GM21526 (cell line): ENCODE results near the gene ZNF521.

ENCODE experiments used
- ATAC-seq: cut with Tn5 transposase; IDR thresholded peaks from one replicate; pipeline ENCODE4 v1.9.1; 2021; ENCODE audit warnings: moderate library complexity; ENCODE audit not compliant: unreplicated experiment, low FRiP score

Gene ZNF521

DNA sequence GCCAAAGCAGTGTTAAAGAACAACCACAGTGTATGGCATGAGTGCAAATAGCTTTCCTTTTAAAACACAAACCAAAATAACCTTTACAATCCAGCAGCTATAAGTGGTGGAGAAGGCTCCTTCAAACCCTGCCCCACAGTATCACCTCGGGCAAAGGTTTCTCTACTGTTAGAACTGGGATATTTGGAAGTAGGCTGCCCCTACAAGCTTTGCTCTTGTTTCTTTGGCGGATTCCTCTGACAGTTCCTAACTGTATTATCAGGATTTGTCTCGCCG lies 214.8 kb downstream of the ZNF521 start:
- no peak for ATAC-seq

DNA sequence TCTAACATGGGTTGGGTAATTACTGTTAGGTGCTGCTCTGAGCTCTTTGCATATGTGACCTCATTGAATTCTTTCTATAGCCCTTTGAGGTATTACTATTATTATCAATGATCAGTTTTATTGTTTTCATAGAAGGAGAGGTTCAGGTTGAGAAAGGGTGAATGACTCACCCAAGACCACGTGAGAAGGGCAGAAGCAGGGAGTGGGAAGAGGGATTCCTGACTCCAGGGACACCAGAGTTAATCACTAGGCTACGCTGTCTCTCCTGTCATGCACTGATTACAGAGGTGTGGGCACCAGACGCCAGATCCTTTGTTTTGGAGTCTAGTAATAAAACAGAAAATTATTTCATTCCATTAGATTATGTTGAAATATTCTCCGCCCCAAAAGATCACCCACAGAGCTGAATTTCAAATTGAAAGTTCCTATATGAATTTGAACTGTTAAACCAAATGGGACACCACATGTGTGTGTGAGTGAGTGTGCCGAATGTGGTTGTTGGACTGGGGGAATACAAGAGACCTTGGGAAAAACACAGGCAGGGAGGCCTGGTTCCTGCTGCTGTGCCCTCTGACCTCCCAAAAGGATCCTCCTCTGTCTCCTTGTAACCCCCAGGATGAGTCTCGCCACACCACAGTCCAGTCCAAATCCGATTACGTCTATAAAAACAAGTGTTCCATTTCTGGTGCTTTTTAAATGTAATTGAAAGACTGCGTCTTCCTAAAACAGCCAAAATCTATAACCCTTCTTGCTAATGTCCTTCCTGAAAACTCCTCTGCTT lies 215.4 kb downstream of the ZNF521 start:
- ATAC-seq = no peak

DNA sequence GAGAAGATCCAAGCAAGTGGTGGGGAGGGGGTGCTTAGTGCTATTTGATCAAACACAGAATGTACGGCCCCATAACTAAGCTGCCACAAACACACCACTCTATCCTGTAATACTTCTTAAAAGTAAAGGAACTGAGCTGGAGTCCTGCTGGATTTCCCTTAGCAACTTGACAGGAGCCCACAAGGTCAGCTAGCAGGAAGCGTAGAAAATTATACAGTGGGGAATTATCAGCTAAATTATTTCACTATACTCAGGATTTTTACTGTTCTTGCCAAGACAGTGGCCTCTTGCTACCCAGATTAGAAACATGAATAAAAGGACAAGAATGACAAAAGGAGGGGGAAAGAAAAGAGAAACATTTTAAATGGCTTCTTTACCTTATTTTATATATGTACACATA lies 217.1 kb downstream of the ZNF521 start:
- no peak for ATAC-seq

DNA sequence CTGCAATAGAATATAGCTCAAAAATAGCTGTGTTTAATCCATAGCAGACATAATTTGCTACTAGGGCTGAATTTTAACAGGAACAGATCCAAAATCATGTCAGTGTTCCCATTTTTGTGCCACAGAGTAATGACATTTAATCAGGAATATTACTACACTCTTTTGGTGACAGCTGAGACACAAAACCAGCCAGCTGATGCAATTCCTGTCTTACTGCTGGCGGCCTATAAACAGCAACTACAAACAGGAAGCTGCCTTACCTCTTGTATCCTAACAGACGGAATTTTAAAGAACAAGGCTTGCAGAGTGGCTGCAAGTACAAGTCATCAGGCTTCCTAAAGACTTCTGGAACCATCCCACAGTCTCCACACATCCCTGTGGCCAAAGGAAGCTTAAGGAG lies 218.1 kb downstream of the ZNF521 start:
- ATAC-seq = no peak

DNA sequence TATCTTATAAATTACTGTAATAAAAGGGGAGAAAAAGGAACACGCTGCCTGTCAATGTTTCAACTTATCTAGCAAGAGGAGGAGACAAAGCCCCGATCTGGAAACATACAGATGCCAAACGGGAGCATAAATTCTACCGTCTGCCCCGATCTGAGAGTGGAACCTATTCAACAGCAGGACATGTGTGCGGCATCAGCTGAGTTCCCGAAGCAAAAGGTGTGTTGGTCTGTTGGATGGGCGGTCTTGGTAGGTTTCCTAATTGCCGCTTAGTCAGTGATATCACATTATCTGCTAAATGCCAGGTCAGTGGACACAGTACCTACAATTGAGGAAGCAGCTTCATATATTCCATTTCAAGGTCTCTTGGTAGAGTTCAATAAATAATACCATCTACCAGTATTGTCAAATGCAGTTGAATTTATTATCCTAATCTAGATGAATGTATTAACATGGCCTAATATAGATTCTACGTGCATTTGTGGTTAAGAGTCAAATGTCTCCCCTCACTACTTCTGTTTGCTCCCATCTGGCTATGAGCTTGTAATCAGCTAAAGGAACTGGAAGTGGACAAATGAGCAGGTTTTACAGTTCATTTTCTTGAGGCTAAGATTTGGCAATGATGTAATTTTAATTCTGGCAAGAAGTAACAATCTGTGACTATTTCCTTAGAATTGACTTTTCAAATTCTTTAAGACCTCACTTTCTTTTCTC lies 219.0 kb downstream of the ZNF521 start:
- no peak for ATAC-seq

DNA sequence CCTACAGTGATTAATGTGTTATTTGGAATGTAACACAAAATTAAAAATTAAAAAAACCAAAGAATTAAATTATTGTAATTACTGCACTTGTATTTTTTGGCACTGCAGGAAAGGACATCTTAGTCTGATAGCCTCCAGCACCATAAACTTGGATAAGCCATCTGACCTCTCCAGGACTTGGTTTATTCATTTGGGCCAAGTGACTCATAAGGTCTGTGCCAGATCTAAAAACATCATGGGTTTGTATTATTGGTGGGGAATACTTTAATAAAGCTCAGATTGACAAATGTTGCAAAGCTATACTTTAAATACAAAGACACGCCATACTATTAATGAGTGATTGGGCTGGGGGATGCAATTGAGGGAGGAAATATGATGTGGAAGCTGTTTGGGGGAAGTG lies 225.2 kb downstream of the ZNF521 start:
- no peak for ATAC-seq

DNA sequence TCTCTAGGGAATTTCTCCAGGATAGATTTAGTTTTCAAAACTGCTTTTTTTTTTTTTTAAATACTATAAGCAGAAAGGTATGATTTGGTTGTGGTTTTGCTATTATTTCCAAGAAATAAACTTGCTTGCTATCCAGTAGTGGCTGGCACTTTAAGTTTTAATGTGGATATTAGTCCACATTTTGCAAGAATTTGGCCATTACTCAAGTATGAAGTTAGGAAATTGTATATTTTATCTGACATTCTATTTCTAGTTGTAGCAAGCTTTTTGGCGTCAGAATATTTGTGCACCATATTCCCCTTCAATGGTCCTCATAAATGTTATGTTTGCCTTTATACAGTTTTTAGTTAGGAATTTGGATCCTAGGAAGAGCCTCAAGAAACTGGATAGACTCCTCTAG lies 226.3 kb downstream of the ZNF521 start:
- no peak for ATAC-seq

DNA sequence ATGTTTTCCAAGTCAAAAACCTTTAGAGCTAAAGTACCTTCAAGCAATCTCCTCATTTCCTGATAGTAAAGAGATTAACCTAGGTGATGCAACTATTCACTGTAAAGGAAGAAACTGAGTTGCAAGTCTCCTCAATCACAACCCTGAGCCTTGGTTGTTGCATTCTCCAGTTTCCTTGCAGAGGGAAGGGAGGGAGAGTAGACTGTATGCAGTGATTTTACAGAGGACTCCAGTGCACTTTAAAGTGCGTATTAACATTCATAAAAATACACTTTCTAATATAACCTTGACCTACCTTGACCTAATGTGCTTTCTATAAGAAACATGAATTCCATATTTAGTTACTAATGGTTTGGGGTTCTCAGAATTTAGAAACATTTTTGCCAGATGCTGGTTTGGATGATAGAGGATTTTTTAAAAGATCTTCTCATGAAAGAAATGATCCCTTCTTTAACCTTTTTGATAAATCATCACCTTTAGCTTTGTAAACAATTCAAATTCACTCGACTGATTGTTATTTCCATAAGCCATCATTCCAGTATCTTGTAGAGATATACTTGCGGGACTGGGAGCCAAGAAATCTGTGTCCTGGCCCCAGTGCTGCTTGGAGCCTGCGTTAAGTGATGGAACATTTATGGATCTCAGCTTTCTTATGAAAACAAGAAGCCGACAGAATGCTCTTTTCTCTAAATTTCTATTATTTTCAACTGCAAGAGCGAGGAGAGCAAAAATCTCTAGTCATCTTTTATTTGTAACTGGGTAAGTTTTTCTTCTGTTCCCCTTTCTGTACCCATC lies 228.3 kb downstream of the ZNF521 start:
- no peak for ATAC-seq

DNA sequence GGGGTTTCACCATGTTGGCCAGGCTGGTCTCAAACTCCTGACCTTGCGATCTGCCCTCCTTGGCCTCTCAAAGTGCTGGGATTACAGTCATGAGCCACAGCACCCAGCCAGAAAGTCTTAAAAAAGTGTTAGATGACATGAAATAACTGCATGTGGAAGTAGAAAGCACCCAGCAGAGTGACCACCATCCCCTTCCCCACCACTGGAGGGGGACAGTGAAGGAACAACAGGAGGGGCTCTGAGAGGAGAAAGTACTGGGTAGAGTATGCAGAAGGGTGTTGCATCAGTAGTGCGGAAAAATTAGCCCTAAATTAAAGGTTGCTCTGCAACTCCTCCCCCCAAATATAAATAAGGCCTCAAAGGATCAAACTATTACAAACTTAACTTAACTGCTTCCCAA lies 230.5 kb downstream of the ZNF521 start:
- no peak for ATAC-seq

DNA sequence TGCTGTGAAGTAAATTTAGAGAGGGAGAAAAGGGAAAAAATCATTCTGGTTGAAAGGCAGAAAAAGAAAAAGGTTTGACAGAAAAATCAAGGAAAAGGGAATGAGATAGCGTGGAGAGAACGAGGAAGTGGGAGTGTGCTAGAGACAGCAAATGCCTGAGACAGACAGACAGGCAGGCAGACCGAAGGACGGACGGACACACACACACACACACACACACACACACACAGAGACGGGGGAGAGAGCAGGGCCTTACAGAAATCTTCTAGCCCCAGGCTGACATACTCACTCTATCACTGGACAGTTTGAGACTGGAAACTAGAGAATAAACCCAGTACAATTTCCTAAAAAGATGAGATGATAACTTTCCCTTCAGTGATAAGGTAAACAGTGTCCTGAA lies 238.4 kb downstream of the ZNF521 start:
- ATAC-seq = no peak

DNA sequence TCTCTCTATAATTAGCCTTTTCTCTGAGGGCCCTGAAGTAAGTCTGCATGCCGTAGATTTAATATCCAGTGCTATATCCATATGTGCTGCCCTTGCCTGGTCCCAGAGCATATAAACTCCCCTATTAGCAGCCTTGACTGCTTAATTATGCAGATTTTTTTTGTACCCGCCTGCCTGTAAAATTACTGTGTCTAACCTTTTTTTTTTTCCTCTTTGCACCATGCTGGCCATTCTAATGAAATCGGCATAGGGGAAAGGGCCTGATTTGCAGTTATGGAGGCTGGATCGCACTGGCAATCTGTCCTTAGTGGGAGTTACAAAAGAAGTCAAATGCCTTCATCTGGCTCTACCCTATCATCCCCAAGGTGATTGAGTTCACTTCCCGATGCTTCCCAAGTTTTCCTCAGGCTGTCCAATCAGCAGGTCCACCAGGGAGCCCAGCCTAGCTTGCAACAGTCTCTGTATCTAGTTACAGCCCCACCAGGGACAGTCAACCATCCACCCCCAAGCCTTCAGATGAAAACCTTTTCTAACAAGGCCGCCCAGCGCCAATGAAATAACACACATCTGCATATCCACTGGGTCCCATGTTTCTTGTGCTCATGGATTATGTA lies 239.0 kb downstream of the ZNF521 start:
- no peak for ATAC-seq

DNA sequence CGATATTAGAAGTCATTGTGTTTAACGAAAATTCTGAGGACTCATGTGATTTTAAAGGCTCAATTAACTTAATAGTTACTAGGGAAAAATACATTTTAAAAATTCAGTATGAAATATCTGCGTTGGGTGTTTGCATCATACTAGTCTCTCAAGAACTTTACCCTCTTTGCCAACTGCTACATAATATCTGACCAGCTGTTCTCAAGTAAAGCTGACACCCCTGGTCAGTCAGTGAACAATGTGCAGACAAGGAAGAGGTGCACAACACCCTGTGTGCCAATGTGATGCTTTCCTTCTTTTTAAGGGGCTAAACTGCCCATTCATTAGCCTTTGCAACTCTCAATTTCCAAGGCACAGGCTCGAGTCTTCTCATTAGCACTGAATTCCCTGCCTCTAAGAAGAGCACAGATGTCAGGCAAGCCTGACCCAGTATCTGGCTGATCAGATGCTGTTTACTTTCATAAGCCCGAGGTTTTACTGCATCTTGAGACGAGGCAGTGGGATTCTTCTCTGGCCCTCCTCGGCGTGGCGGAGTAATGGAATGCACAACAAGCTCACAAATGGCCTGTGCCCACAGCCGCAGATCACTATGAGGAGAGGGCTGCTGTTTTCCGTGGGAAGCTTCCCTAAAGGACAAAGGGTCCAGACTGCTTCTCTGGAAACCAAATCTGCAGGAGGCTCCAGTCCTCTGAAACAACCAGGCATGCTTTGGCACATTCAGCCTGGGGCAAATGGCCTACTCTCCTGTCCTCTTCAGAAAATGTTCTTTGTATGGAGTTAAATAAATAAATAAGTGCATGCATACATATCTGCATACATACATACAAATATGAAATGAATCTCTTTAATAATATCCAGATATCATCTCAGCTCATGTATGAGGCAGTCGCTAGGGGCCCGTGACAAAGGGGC lies 240.3 kb downstream of the ZNF521 start:
- no peak for ATAC-seq

DNA sequence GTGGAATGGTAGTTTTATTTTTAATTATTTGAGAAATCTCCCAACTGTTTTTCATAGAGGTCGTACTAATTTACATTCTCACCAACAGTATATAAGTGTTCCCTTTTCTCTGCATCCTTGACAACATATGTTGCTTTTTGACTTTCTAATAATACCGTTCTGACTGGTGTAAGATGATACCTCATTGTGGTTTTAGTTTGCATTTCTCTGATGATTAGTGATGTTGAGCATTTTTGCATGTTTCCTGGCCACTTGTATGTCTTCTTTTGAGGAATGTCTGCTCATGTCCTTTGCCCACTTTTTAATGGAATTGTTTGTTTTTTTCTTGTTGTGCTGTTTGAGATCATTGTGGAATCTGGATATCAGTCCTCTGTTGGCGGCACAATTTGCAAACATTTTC lies 242.5 kb downstream of the ZNF521 start:
- ATAC-seq = no peak

DNA sequence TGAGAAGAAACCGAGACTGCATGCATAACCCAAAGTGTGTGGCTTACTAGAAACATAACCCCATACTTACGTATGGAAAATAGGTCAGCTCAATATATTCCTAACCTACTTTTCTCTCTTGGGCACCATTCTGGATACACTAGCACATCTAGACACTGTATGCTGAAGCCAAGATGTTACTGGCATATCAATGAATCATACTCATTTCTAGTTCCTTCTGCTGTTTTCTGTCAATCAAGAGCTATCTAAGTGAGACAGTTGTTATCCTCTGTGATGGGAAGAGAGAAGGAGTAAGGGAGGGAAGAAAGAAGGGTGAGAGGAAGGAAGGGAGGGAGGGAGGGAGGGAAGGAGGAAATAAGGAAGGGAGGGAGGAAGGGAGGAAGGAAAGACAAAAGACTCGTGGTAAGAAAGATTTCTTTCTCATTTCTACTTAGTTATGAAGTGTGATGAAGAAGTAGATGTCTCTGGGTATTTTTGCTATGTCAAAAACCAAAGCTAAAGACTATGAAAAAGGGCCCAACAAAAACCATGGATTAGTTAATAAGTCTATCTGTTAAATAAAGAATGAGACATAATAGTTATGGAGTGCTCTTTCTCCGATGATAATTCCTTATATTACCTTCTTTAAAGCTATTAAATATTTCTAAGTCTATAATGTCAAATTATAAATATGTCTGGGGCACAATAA lies 248.4 kb downstream of the ZNF521 start:
- no peak for ATAC-seq

DNA sequence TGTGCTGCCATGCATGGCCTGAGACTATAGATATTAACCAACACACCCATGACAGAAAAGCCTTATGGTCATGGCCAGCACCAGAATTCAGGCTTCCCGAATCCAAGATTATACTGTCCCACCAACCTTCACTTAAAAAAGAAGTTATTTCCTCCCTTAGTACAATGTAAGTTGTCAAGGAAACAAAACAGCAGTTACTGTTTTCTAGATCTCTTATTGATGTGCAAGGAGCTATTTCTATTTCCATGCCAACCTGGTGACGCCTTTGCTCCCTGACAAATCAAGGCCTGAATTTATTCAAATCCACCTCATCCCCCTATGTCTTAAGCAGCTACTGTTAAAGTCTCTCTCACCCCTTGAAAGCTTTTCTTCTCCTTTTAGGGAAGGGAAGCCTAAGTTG lies 249.3 kb downstream of the ZNF521 start:
- ATAC-seq = no peak

DNA sequence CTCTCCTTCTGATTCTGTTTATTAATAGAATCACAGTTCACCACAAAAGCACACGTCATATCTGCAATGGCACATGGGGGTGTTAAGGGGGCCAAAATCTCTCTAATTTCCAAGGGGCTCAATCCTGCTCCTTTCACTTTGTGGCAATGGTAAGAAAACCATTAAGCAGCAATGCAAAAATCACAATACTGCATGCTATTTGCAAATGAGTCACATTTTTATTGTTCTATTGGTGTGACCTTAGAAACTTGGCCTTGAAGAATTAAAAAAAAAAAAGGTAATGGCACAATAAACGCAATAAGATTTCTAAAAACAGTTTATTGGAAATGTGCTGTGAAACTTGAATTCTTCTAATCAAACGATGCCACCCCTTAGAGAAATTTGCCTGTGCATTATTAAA lies 251.5 kb downstream of the ZNF521 start:
- no peak for ATAC-seq

DNA sequence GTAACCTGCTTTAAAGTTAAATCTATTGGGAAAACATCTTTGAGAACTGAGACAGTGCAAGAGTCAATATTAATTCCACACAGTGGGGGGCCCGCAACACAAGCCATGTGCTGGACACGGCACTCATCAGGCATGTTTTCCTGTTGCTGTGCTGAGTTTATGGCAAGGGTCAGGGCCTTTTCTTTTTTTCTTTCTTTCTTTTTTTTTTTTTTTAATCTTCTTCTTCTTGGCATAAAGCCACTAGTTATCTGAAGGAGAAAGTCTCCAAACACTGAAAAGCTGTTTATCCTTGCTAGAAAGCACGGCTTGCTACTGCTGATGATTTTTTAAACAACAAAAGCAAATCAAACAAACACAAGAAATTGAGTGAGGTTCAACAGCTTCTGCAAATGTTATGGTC lies 252.1 kb downstream of the ZNF521 start:
- ATAC-seq = no peak

DNA sequence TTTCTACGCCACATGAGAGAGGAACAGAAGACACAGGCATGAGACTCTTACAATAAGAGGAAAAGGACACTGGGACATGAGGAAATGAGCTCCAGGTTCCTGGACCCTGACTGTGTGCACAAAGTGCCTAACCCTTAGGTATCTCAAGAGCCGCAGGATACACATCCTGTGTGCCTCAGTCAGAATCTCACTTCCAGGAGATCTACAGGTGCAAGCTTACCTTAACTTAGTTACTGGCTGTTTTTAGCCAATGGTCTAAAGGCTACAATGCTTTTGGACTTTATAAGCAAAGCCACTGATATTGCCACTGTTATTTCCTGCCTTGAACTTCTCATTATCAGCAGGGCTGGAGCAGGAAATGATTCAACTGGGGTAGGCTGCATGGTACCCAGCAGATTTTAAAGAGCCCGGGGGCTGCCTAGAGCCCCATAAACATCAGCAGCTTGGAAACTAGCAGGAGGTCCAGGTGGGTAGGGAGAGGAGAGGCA lies 254.4 kb downstream of the ZNF521 start:
- no peak for ATAC-seq

DNA sequence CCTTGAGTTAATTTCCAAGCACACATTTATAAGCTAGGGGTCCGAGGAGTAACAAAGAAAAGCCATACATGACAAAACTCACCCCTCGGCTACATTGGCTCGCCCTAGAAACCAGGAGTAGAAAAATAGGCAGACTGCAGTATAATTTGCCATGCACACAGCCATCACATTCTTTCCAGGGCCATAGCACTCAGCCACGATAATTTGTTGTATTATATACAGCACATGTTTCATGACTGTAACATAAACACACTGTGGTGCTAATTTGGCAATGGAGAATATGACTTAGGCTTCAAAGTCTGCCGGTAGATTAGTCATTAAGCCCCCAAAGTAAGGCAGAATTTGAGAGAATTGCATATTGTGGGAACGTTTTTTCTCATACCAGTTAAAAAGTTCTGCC lies 254.9 kb downstream of the ZNF521 start:
- no peak for ATAC-seq

DNA sequence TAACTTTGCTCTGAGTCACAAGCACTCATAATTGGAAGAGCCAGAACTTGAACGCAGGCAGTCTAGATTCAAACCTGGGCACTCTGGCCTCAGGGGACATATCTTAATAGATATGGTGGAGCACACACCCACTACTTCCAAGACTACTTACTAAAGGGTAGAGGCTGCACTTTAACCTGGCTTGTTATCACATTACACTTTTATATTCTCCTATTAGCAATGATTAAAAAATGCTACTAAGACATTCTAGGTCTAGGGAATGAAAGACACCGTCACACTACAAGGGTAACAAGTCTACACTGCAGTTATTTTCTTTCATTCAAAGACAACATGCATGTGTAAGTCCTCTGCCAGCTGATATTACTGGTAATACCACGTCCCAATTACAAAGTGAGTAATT lies 258.8 kb downstream of the ZNF521 start:
- ATAC-seq = no peak
